GM12892 (cell line): Measurements from ENCODE around the gene MAP1LC3B.

Experiments
- POLR2A ChIP-seq: IDR thresholded peaks from 2 replicates; pipeline ENCODE4 v1.6.1; 2011; ENCODE audit warnings: low read depth, low read length, control low read depth
- POLR2AphosphoS5 ChIP-seq: IDR thresholded peaks from 2 replicates; pipeline ENCODE4 v1.6.1; 2011; ENCODE audit warnings: low read depth, low read length, control low read depth
- TAF1 ChIP-seq: IDR thresholded peaks from 2 replicates; pipeline ENCODE4 v1.6.1; 2011; ENCODE audit warnings: low read depth, mild to moderate bottlenecking, control low read depth, low read length, borderline replicate concordance

- TF ChIP-seq TAF1: no peak
- no peak for TF ChIP-seq POLR2A
- TF ChIP-seq POLR2AphosphoS5: no peak
Observed at GRCh38 chr16:87407511-87408112, 15.5 kb downstream of the MAP1LC3B start.
